Raji (cell line): ENCODE data around the gene KIF22.

Experiments
- POLR2A ChIP-seq: IDR thresholded peaks from 2 replicates; pipeline ENCODE4 v1.6.1; 2011; ENCODE audit warnings: low read depth, low read length, control low read depth; ENCODE audit not compliant: insufficient read depth

The KIF22 gene

GRCh38 chr16:29840240-29840639, 49.7 kb downstream of the KIF22 start:
- no peak for TF ChIP-seq POLR2A

- no peak for TF ChIP-seq POLR2A
These were observed 51.1 kb downstream of the KIF22 start for GRCh38 chr16:29841631-29842030.

- no peak for TF ChIP-seq POLR2A
These were observed 52.3 kb downstream of the KIF22 start for GRCh38 chr16:29842732-29843346.

GRCh38 chr16:29843931-29844330, 53.4 kb downstream of the KIF22 start:
- no peak for TF ChIP-seq POLR2A

GRCh38 chr16:29844575-29845331, 54.2 kb downstream of the KIF22 start:
- TF ChIP-seq POLR2A: no peak

GRCh38 chr16:29845656-29846055, 55.1 kb downstream of the KIF22 start:
- TF ChIP-seq POLR2A: no peak

- TF ChIP-seq POLR2A: 0 out of 2 replicates have a peak, but pooled peaks have one; percentile 19
These were observed 58.1 kb downstream of the KIF22 start for GRCh38 chr16:29848420-29849297.

- no peak for TF ChIP-seq POLR2A
These were observed 59.0 kb downstream of the KIF22 start for GRCh38 chr16:29849505-29849904.

- no peak for TF ChIP-seq POLR2A
These were observed 60.4 kb downstream of the KIF22 start for GRCh38 chr16:29850998-29851397.

GRCh38 chr16:29852654-29853053, 62.1 kb downstream of the KIF22 start:
- TF ChIP-seq POLR2A: no peak

- no peak for TF ChIP-seq POLR2A
These were observed 64.1 kb downstream of the KIF22 start for GRCh38 chr16:29854520-29855100.
